Measurements from ENCODE around the gene HERPUD1. TPM values are rescaled to one million over a fixed set of nuclear protein-coding genes. Genes with fewer than 3 reads are reported as not detected.

The HERPUD1 gene
- polyA plus RNA-seq, 2 of the 4 experiments (the other 2 are of a cell fraction), result 65.8 to 140 TPM

DNA sequence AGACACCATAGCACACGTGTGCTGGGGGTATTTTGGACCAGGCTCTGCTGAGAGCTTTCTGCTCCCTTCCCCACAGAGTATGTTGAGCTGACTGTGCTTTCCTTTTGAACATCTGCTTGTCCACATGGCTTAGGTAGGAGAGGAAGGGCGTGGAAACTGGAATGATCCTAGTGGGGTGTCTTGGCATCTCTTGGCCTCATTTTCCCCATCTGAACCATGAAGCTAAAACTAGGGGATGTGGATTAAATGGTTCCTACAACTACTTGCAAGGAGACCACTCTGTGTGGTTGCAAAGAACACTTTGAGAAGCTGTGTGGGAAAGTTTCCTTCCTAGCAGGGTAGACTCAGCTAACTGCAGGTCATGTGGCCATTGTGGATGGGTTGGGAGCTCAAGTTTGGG lies 50.8 kb downstream of the HERPUD1 start (continued):
- TF ChIP-seq BHLHE40 (IDR thresholded peaks at IDR 0.05; ENCODE audit: low read depth, low read length) (no peak), MAX (IDR thresholded peaks at IDR 0.05) (no peak)

- peak overlapping the region; percentile 31; the same call in 1 of the 3 replicates for H3K4me2 ChIP-seq
- WGBS (ENCODE audit: missing lambda C conversion rate), result 56% methylated on average over 7 of the region's 9 CpGs
- FAIRE-seq (no peak), DNase-seq (ENCODE audit: low read depth in 1 of 2, low spot score in 1 of 2) (peak in 1 of 2 experiments; percentile 28), ATAC-seq (peak in 1 of 2 experiments; percentile 21; a peak in 2 of 6 replicates)
- H3K4me3 ChIP-seq, result no peak overlapping the region
- peaks cover 26% of the 10 kb centered on the region for H3K4me1 ChIP-seq
- CTCF ChIA-PET, result interaction anchor here (0.8 to 1.9 kb wide), 6 partner anchors 9 to 100 kb away, joined by 3 to 6 read pairs (median 3); no protein-coding TSS in a partner anchor
- no peak for TF ChIP-seq CHD2 (IDR thresholded peaks at IDR 0.05; ENCODE audit: low read length, partially characterized antibody)
- TF ChIP-seq CBX8 (IDR thresholded peaks at IDR 0.05), result no peak
- TF ChIP-seq, protein P1, sequence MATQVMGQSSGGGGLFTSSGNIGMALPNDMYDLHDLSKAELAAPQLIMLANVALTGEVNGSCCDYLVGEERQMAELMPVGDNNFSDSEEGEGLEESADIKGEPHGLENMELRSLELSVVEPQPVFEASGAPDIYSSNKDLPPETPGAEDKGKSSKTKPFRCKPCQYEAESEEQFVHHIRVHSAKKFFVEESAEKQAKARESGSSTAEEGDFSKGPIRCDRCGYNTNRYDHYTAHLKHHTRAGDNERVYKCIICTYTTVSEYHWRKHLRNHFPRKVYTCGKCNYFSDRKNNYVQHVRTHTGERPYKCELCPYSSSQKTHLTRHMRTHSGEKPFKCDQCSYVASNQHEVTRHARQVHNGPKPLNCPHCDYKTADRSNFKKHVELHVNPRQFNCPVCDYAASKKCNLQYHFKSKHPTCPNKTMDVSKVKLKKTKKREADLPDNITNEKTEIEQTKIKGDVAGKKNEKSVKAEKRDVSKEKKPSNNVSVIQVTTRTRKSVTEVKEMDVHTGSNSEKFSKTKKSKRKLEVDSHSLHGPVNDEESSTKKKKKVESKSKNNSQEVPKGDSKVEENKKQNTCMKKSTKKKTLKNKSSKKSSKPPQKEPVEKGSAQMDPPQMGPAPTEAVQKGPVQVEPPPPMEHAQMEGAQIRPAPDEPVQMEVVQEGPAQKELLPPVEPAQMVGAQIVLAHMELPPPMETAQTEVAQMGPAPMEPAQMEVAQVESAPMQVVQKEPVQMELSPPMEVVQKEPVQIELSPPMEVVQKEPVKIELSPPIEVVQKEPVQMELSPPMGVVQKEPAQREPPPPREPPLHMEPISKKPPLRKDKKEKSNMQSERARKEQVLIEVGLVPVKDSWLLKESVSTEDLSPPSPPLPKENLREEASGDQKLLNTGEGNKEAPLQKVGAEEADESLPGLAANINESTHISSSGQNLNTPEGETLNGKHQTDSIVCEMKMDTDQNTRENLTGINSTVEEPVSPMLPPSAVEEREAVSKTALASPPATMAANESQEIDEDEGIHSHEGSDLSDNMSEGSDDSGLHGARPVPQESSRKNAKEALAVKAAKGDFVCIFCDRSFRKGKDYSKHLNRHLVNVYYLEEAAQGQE (IDR thresholded peaks at IDR 0.05), result no peak
- no peak for TF ChIP-seq JUNB (IDR thresholded peaks at IDR 0.05)
- TF ChIP-seq HES2 (IDR thresholded peaks at IDR 0.05), result no peak
- no peak for TF ChIP-seq RCOR1 (IDR thresholded peaks at IDR 0.05; ENCODE audit: low read depth, low read length)
- no peak for TF ChIP-seq CHD4 (IDR thresholded peaks at IDR 0.05; ENCODE audit: borderline replicate concordance)
- no peak for TF ChIP-seq ZFP36 (IDR thresholded peaks at IDR 0.05; ENCODE audit: borderline replicate concordance, partially characterized antibody)
- no peak for TF ChIP-seq GATA3 (IDR thresholded peaks at IDR 0.05; ENCODE audit: borderline replicate concordance)
- no peak for TF ChIP-seq RNF2 (IDR thresholded peaks at IDR 0.05; ENCODE audit: borderline replicate concordance, low read depth)
- TF ChIP-seq, protein P2, sequence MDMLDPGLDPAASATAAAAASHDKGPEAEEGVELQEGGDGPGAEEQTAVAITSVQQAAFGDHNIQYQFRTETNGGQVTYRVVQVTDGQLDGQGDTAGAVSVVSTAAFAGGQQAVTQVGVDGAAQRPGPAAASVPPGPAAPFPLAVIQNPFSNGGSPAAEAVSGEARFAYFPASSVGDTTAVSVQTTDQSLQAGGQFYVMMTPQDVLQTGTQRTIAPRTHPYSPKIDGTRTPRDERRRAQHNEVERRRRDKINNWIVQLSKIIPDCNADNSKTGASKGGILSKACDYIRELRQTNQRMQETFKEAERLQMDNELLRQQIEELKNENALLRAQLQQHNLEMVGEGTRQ (IDR thresholded peaks at IDR 0.05), result no peak
- no peaks in the 10 kb centered on the region for H3K9me3 ChIP-seq
- peak overlapping the region in 1 of 2 experiments; percentile 58; a peak in 3 of 6 replicates for H3K27ac ChIP-seq
- POLR2A ChIA-PET, result no interaction called here
Observed at GRCh38 chr16:56983211-56983751, 51.3 kb downstream of the HERPUD1 start.

DNA sequence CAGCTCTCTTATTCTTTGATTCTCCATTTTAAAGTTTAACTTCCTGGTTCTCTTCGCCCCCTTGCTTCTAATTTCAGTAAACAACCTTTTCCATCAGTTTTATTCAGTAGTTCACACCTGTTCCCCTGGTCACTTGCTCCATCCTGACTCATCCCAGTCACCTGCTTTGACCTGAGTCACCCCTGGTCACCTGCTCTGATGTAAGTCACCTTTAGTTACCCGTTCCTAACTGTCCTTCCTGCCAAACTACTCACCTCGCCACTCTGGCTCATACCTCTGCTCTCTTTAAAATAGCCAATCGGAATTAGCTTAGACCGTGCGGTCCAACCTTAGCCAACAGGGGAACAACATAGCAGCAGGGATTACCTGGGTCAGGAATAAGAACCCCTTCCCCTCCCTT lies 52.7 kb downstream of the HERPUD1 start:
- H3K4me1 ChIP-seq, result peaks cover 30% of the 10 kb centered on the region
- 81% methylated on average over 6 of the region's 6 CpGs for WGBS (ENCODE audit: missing lambda C conversion rate)
- peak overlapping the region; percentile 70 to 87; a peak in 5 of 6 replicates for H3K27ac ChIP-seq
- no peak overlapping the region for H3K4me3 ChIP-seq
- H3K9me3 ChIP-seq, result no peaks in the 10 kb centered on the region
- CTCF ChIA-PET, result interaction anchor here (0.7 to 1.8 kb wide), 4 partner anchors 15 to 100 kb away, joined by 3 to 5 read pairs (median 4); no protein-coding TSS in a partner anchor
- no peak for DNase-seq (ENCODE audit: low read depth in 1 of 2, low spot score in 1 of 2)
- TF ChIP-seq MAZ (IDR thresholded peaks at IDR 0.05; ENCODE audit: borderline replicate concordance, low read depth, low read length) (no peak), GATA3 (IDR thresholded peaks at IDR 0.05; ENCODE audit: borderline replicate concordance) (no peak), CHD4 (IDR thresholded peaks at IDR 0.05; ENCODE audit: borderline replicate concordance) (no peak)
- H3K4me2 ChIP-seq, result no peak overlapping the region; the same call in 2 of the 3 replicates
- ATAC-seq, result no peak
- POLR2A ChIA-PET, result interaction anchor here (1.2 kb wide), 1 partner anchor 53 kb away, joined by 3 read pairs; the partner anchor contains the start of gene HERPUD1
- FAIRE-seq, result no peak
